Subcutaneous abdominal adipose tissue (tissue), 5 donors: Measurements from ENCODE around the gene HES7.

ENCODE experiments used
- H3K27ac ChIP-seq: one replicate; pipeline ENCODE4 v1.7.0; 2013; ENCODE audit warnings: low read depth, mild to moderate bottlenecking, inconsistent platforms, low read length, moderate library complexity
- H3K27me3 ChIP-seq, 5 donors: one replicate each; pipeline ENCODE4 v1.7.0; 2013; ENCODE audit warnings: low read length in 5 of 5, inconsistent platforms in 1 of 5; ENCODE audit not compliant: control insufficient read depth in 5 of 5, insufficient read depth in 4 of 5
- H3K36me3 ChIP-seq, 5 donors: one replicate each; pipeline ENCODE4 v1.7.0; 2013; ENCODE audit warnings: low read length in 5 of 5; ENCODE audit not compliant: control insufficient read depth in 5 of 5, insufficient read depth in 5 of 5
- H3K4me1 ChIP-seq, 5 donors: one replicate each; pipeline ENCODE4 v1.7.0; 2013; ENCODE audit warnings: low read length in 5 of 5, mild to moderate bottlenecking in 3 of 5, moderate library complexity in 1 of 5; ENCODE audit not compliant: control insufficient read depth in 5 of 5, insufficient read depth in 5 of 5
- H3K4me3 ChIP-seq, 5 donors: one replicate each; pipeline ENCODE4 v1.7.0; 2013; ENCODE audit warnings: low read length in 5 of 5, low read depth in 1 of 5
- H3K9ac ChIP-seq, 5 donors: one replicate each; pipeline ENCODE4 v1.7.0; 2013; ENCODE audit warnings: low read length in 5 of 5, mild to moderate bottlenecking in 4 of 5, moderate library complexity in 3 of 5
- H3K9me3 ChIP-seq, 5 donors: one replicate each; pipeline ENCODE4 v1.7.0; 2013; ENCODE audit warnings: low read length in 5 of 5; ENCODE audit not compliant: control insufficient read depth in 5 of 5
- donor health status: healthy.
- donor health status: healthy.
- donor health status: healthy.
- donor health status: healthy.
- donor health status: healthy.

Gene HES7

GRCh38 chr17:8137645-8138373 is 13.9 kb upstream of the HES7 start:
- Histone ChIP-seq H3K27me3 (no peaks in the 10 kb centered on the region), H3K4me3 (peak overlapping the region in 3 of 5 donors; percentile 0 to 40 (median 35)), H3K4me1 (peaks cover 6 to 27% (median 24%) of the 10 kb centered on the region in 5 donors), H3K36me3 (peaks cover 3 to 37% (median 34%) of the 10 kb centered on the region in 5 donors), H3K27ac (peak overlapping the region; percentile 80), H3K9me3 (no peaks in the 10 kb centered on the region), H3K9ac (no peak overlapping the region)

GRCh38 chr17:8133941-8134340 is 10.0 kb upstream of the HES7 start:
- Histone ChIP-seq H3K27ac (no peak overlapping the region), H3K36me3 (no peaks in the 10 kb centered on the region), H3K9ac (no peak overlapping the region), H3K9me3 (no peaks in the 10 kb centered on the region), H3K4me1 (peaks cover 6 to 11% (median 8%) of the 10 kb centered on the region in 5 donors), H3K4me3 (no peak overlapping the region), H3K27me3 (peaks cover 0 to 8% (median 0%) of the 10 kb centered on the region in 5 donors)

- Histone ChIP-seq H3K9ac (no peak overlapping the region), H3K4me1 (peaks cover 2 to 7% (median 6%) of the 10 kb centered on the region in 5 donors), H3K27ac (no peak overlapping the region), H3K27me3 (peaks cover 0 to 8% (median 0%) of the 10 kb centered on the region in 5 donors), H3K36me3 (no peaks in the 10 kb centered on the region), H3K9me3 (no peaks in the 10 kb centered on the region), H3K4me3 (no peak overlapping the region)
Observed at GRCh38 chr17:8133399-8133798, 9.5 kb upstream of the HES7 start.

- H3K27ac ChIP-seq = no peak overlapping the region
- H3K36me3 ChIP-seq = no peaks in the 10 kb centered on the region
- peaks cover 0 to 8% (median 0%) of the 10 kb centered on the region in 5 donors for H3K27me3 ChIP-seq
- no peaks in the 10 kb centered on the region for H3K9me3 ChIP-seq
- no peak overlapping the region for H3K4me3 ChIP-seq
- H3K9ac ChIP-seq = no peak overlapping the region
- peaks cover 0 to 6% (median 4%) of the 10 kb centered on the region in 5 donors for H3K4me1 ChIP-seq
Observed at GRCh38 chr17:8131844-8132441, 8.0 kb upstream of the HES7 start.

GRCh38 chr17:8128125-8128784 is 4.3 kb upstream of the HES7 start:
- Histone ChIP-seq H3K9me3 (no peaks in the 10 kb centered on the region), H3K9ac (no peak overlapping the region), H3K4me3 (no peak overlapping the region), H3K4me1 (peaks cover 9 to 41% (median 38%) of the 10 kb centered on the region in 5 donors), H3K27ac (no peak overlapping the region), H3K36me3 (no peaks in the 10 kb centered on the region), H3K27me3 (peaks cover 12 to 27% (median 15%) of the 10 kb centered on the region in 5 donors)

GRCh38 chr17:8126491-8127066 is 2.7 kb upstream of the HES7 start:
- H3K4me1 ChIP-seq = peaks cover 9 to 57% (median 55%) of the 10 kb centered on the region in 5 donors
- H3K36me3 ChIP-seq = no peaks in the 10 kb centered on the region
- H3K9me3 ChIP-seq = no peaks in the 10 kb centered on the region
- peak overlapping the region; percentile 46 for H3K27ac ChIP-seq
- H3K9ac ChIP-seq = peak overlapping the region; percentile 57 to 83 (median 73)
- H3K4me3 ChIP-seq = peak overlapping the region; percentile 76 to 94 (median 87)
- H3K27me3 ChIP-seq = peaks cover 20 to 38% (median 26%) of the 10 kb centered on the region in 5 donors

GRCh38 chr17:8125947-8126490 is 2.1 kb upstream of the HES7 start:
- H3K27me3 ChIP-seq = peaks cover 20 to 39% (median 26%) of the 10 kb centered on the region in 5 donors
- H3K9ac ChIP-seq = peak overlapping the region in 4 of 5 donors; percentile 34 to 83 (median 65)
- no peak overlapping the region for H3K27ac ChIP-seq
- H3K36me3 ChIP-seq = no peaks in the 10 kb centered on the region
- H3K4me3 ChIP-seq = peak overlapping the region; percentile 76 to 94 (median 87)
- peaks cover 11 to 63% (median 59%) of the 10 kb centered on the region in 5 donors for H3K4me1 ChIP-seq
- H3K9me3 ChIP-seq = no peaks in the 10 kb centered on the region

GRCh38 chr17:8125154-8125946 is 1.4 kb upstream of the HES7 start:
- H3K27me3 ChIP-seq = peaks cover 20 to 41% (median 26%) of the 10 kb centered on the region in 5 donors
- H3K27ac ChIP-seq = no peak overlapping the region
- H3K4me1 ChIP-seq = peaks cover 11 to 70% (median 66%) of the 10 kb centered on the region in 5 donors

More at GRCh38 chr17:8125154-8125946, 1.4 kb upstream of the HES7 start:
- Histone ChIP-seq H3K4me3 (peak overlapping the region in 4 of 5 donors; percentile 76 to 94 (median 84)), H3K36me3 (no peaks in the 10 kb centered on the region), H3K9me3 (no peaks in the 10 kb centered on the region), H3K9ac (peak overlapping the region in 3 of 5 donors; percentile 34 to 83 (median 57))
